ENCODE measurements around the gene NTHL1. TPM values are rescaled to one million over a fixed set of nuclear protein-coding genes. Genes with fewer than 3 reads are reported as not detected.

The NTHL1 gene
- total and polyA plus RNA-seq, 9 of the 15 experiments (the other 6 are each of a cell fraction or from before 2014, with no cell fraction given) = 1.1 to 58.8 (median 17.6) TPM

- TF ChIP-seq ETS2 (tag; IDR thresholded peaks at IDR 0.05; ENCODE audit: borderline replicate concordance, poor library complexity, severe bottlenecking) (no peak), RFX5 (IDR thresholded peaks at IDR 0.05; ENCODE audit: low read depth, low read length) (peak; percentile 25; the same call in 1 of the 2 replicates), JUND (IDR thresholded peaks at IDR 0.05; ENCODE audit: borderline replicate concordance, low read depth, low read length) (peak; percentile 33; the same call in 1 of the 2 replicates), JUND (tag; IDR thresholded peaks at IDR 0.05; ENCODE audit: borderline replicate concordance, low read depth, low read length) (no peak; the same call in 2 of the 3 replicates), SMC3 (conservative IDR thresholded peaks at IDR 0.05; ENCODE audit: insufficient read depth, low read depth, low read length) (peak; percentile 94), PREB (CRISPR knock-in tag; IDR thresholded peaks at IDR 0.05) (no peak), ETV5 (CRISPR knock-in tag; IDR thresholded peaks at IDR 0.05; ENCODE audit: low read depth) (peak; percentile 88), EP400 (IDR thresholded peaks at IDR 0.05) (peak; percentile 32; the same call in 1 of the 2 replicates), TSC22D4 (tag; IDR thresholded peaks at IDR 0.05) (no peak), NFIC (IDR thresholded peaks at IDR 0.05) (0 out of 2 replicates have a peak, but pooled peaks have one; percentile 36), RBM39 (optimal IDR thresholded peaks at IDR 0.05; ENCODE audit: low read depth, low read length) (no peak), SAP30 (IDR thresholded peaks at IDR 0.05; ENCODE audit: borderline replicate concordance, insufficient read depth, low read depth, low read length, poor library complexity, severe bottlenecking) (peak; percentile 32), POLR2AphosphoS2 (IDR thresholded peaks at IDR 0.05; ENCODE audit: low read length) (no peak), ZNF384 (IDR thresholded peaks at IDR 0.05; ENCODE audit: low read depth, low read length) (peak; percentile 47; the same call in 1 of the 2 replicates), ZBTB43 (CRISPR knock-in tag; IDR thresholded peaks at IDR 0.05) (0 out of 2 replicates have a peak, but pooled peaks have one; percentile 33), MTA3 (IDR thresholded peaks at IDR 0.05; ENCODE audit: borderline replicate concordance) (0 out of 2 replicates have a peak, but pooled peaks have one; percentile 25)
- TF ChIP-seq, protein P1, sequence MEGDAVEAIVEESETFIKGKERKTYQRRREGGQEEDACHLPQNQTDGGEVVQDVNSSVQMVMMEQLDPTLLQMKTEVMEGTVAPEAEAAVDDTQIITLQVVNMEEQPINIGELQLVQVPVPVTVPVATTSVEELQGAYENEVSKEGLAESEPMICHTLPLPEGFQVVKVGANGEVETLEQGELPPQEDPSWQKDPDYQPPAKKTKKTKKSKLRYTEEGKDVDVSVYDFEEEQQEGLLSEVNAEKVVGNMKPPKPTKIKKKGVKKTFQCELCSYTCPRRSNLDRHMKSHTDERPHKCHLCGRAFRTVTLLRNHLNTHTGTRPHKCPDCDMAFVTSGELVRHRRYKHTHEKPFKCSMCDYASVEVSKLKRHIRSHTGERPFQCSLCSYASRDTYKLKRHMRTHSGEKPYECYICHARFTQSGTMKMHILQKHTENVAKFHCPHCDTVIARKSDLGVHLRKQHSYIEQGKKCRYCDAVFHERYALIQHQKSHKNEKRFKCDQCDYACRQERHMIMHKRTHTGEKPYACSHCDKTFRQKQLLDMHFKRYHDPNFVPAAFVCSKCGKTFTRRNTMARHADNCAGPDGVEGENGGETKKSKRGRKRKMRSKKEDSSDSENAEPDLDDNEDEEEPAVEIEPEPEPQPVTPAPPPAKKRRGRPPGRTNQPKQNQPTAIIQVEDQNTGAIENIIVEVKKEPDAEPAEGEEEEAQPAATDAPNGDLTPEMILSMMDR (IDR thresholded peaks at IDR 0.05 in 2 of 3, conservative IDR thresholded peaks at IDR 0.05 in 1 of 3; ENCODE audit: insufficient read depth in 2 of 3, low read depth in 1 of 3, low read length in 3 of 3) = peak; percentile 93 to 97 (median 96)
Measured at GRCh38 chr16:2023092-2024031, 24.3 kb downstream of the NTHL1 start (continued).

Measured in K562 (cell line).